Measurements from ENCODE around the gene ZNRD2. TPM values are rescaled to one million over a fixed set of nuclear protein-coding genes. Genes with fewer than 3 reads are reported as not detected.
"Not testable (repeated sequence)": the region's sequence is repeated elsewhere in the genome, so short reads cannot be mapped to it uniquely, and the experiment has no call there.

The ZNRD2 gene, protein sequence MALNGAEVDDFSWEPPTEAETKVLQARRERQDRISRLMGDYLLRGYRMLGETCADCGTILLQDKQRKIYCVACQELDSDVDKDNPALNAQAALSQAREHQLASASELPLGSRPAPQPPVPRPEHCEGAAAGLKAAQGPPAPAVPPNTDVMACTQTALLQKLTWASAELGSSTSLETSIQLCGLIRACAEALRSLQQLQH
- 32.2 and 33.9 TPM in 2 replicates for total RNA-seq (ENCODE audit: low replicate concordance)
- long read RNA-seq, transcript SSSCA1-201 (4 exons, 698 nt), result major isoform, 9 of 9 reads
- long read RNA-seq, partial matches to known transcripts, result 0 of 9 reads
- long read RNA-seq, other reads (novel, unspliced or antisense), result 0 of 9 reads

DNA sequence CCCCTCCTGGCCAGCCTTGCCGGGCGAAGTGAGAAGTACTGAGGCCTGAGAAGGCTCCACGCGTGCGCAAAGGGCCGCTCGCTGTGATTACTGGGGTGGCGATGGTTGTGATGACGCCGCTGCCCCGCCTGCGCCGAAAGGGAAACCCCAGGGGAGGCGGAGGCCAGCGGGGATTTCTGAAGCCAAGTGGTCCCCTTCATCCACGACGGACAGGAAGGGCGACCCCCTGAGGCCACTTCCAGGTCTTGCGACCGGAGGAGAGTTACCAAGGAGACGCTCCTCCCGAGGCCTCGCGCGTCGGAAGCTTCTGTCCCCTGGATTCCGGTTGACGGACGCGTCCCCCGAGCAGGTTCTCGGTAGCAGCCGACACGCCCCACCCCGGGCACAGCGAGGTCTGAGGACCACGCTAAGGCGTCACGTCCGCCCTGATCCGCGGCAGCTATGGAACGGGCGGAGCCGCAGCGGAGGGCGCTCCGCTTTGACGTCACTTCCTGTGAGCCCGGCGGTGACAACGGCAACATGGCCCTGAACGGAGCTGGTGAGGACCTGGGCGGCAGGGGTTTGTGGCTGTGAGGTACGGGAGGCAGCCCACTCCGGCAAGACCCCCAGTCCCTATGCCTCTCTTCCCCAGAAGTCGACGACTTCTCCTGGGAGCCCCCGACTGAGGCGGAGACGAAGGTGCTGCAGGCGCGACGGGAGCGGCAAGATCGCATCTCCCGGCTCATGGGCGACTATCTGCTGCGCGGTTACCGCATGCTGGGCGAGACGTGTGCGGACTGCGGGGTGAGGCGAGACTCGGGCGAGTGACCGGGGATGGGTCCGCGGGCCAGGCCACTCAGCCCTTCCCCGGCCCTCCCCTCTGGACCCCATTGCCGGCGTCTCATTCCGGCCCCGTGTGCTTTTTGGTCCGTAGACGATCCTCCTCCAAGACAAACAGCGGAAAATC is at the start of gene ZNRD2:
ZNRD2 (plus strand) TSS at position 505 of the 946 bp plus-strand sequence; CDS start at position 520, 15 bp downstream.
- H3K27ac Mint-ChIP-seq, result peak within 1 kb of the TSS; percentile 99
- TF ChIP-seq CTCF (conservative IDR thresholded peaks at IDR 0.05), result peak; percentile 78
- peak; percentile 97 for DNase-seq (ENCODE audit: extremely low spot score, unreplicated experiment)
- H3K4me1 Mint-ChIP-seq (ENCODE audit: unreplicated experiment), result peaks cover 33% of the 10 kb centered on the region
- peaks cover 6% of the 10 kb centered on the region for H3K27me3 Mint-ChIP-seq
- peaks cover 6% of the 10 kb centered on the region for H3K36me3 Mint-ChIP-seq
- no peaks in the 10 kb centered on the region for H3K9me3 Mint-ChIP-seq
- peak within 1 kb of the TSS; percentile 100 for H3K4me3 Mint-ChIP-seq

GRCh38 chr11:65521777-65522521 is 48.3 kb upstream of the ZNRD2 start:
- not testable (repeated sequence) for H3K27me3 Mint-ChIP-seq; H3K9me3 Mint-ChIP-seq; DNase-seq (ENCODE audit: extremely low spot score, unreplicated experiment); H3K27ac Mint-ChIP-seq; H3K36me3 Mint-ChIP-seq
- peaks cover 25% of the 10 kb centered on the region for H3K4me1 Mint-ChIP-seq (ENCODE audit: unreplicated experiment)
- H3K4me3 Mint-ChIP-seq, result peak overlapping the region; percentile 2

- peaks cover 25% of the 10 kb centered on the region for H3K4me1 Mint-ChIP-seq (ENCODE audit: unreplicated experiment)
- peak overlapping the region; percentile 1 for H3K27ac Mint-ChIP-seq
These were observed 47.3 kb upstream of the ZNRD2 start for GRCh38 chr11:65522718-65523630.

GRCh38 chr11:65523631-65523968 is 46.7 kb upstream of the ZNRD2 start:
- not testable (repeated sequence) for H3K27ac Mint-ChIP-seq; H3K36me3 Mint-ChIP-seq; H3K9me3 Mint-ChIP-seq; H3K27me3 Mint-ChIP-seq; DNase-seq (ENCODE audit: extremely low spot score, unreplicated experiment)
- peak overlapping the region; percentile 77 for H3K4me3 Mint-ChIP-seq
- H3K4me1 Mint-ChIP-seq (ENCODE audit: unreplicated experiment), result peaks cover 25% of the 10 kb centered on the region

More at GRCh38 chr11:65522718-65523630, 47.3 kb upstream of the ZNRD2 start:
- not testable (repeated sequence) for H3K9me3 Mint-ChIP-seq; DNase-seq (ENCODE audit: extremely low spot score, unreplicated experiment); H3K27me3 Mint-ChIP-seq; H3K36me3 Mint-ChIP-seq
- peak overlapping the region; percentile 77 for H3K4me3 Mint-ChIP-seq

- no peak for TF ChIP-seq CTCF (conservative IDR thresholded peaks at IDR 0.05)
- Mint-ChIP-seq H3K27me3 (no peaks in the 10 kb centered on the region), H3K4me3 (peak overlapping the region; percentile 77), H3K27ac (peak overlapping the region; percentile 68), H3K9me3 (no peaks in the 10 kb centered on the region), H3K4me1 (ENCODE audit: unreplicated experiment) (peaks cover 29% of the 10 kb centered on the region), H3K36me3 (no peaks in the 10 kb centered on the region)
- DNase-seq (ENCODE audit: extremely low spot score, unreplicated experiment), result no peak
These were observed 46.1 kb upstream of the ZNRD2 start for GRCh38 chr11:65524014-65524740.

Measured in type B pancreatic cell (in vitro differentiated cells).